Glomerular visceral epithelial cell (primary cell): ENCODE measurements around the gene NTMT1.
"Not testable (repeated sequence)": the region's sequence is repeated elsewhere in the genome, so short reads cannot be mapped to it uniquely, and the experiment has no call there.

ENCODE experiments used
- DNase-seq: peaks from one replicate; pipeline ENCODE4 v3.0.0-alpha.2; 2016; ENCODE audit errors: extremely low spot score

The NTMT1 gene

DNA sequence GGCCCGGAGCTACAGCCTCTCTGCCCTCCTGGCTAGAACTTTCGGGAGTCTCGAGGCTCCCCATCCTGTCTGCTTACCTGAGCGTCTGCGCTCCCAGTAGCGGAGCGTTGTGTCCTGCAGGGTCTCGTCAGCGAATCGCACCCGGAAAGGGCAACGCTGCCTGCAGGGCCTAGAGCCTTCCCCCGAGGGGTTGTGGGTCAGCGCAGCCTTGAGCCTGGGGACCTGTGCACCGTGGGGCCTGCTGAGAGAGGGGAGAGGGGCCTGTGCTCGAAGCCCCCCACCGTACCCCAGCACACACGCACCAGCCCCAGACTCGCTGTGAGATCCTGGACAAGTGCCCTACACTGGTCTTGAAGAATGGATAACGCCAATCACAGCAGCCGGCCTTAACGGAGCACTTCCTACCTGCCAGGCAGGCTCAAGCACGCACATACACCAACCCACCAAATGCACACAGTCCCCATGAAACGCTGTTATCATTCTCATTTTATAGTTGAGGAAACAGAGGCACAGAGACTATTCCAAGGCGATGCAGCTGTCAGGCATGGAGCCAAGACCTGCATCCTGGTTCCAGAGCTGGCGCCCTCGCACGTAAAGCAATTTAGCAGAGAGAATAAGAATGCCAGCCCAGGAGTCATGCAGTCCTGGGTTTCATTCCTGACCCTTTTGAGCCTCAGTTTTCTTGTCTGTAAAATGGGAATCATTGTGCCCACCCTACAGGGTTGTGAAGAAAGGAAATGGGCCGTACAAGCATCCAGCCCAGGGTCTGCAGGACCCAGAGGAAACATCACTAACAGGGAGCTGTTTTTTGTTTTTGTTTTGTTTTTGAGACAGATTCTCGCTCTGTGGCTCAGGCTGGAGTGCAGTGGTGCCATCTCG, 10.3 kb upstream of the NTMT1 start:
- DNase-seq = no peak

DNA sequence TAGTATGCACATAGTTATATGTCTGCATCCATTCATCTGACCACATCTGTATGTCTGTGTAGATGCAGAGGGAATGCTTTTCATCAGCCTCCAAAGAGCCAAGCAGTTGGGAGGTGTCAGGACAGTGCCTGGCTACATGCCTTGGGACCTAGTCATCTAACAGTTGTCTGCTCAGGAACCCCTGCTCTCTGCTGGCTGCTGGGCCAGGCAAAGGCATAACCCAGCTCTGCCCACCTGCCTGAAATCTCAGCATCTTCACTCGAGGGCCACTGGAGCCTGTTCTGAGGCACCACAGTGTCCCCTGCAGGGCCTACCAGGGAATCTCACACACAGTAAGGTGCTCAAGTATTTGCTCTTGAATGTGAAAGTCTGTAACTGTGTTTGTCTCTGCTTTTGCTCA, 8.8 kb upstream of the NTMT1 start:
- peak; percentile 67 for DNase-seq

DNA sequence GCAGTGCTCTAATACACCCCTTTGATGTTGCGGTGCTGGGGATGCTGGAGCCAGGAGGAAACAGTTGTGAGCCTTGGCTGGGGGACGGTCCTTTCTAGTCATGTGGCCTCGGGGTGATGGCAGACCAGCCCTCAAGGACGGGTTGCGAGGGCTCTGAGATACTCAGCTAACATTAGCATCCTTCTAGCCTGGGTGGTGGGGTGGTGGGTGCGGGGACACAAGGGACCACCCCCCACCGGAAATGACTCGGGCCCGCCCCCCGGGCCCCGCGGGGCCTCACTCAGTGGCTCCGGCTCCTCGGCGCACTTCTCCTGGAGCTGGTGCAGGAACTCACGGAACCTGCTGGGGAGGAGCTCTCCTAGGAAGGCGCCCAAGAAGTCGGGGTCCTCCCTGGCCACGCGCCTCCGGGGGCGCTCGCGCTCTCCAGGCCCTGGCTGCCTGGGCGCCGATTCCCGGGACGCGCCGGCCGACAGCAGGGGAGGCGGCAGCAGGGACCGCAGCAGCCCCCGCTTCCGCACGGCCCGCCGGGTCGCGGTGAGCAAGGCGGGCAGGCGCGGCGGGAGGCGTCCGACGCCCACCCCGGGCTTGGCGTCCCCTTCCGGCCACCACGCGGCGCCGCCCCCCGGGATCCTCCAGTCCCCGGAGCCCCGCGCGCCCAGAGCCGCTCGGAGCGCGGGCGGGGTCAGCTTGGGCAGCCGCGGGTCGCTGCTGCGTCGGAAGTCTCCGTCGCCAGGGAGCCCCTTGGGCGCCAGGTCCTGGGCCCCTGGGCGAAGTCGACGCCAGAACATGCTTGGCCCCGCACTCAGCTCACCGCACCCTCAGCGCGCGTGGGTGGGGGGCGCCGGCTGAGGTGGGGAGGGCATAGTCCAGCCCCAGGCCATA, 5.9 kb upstream of the NTMT1 start:
- DNase-seq = peak; percentile 45

DNA sequence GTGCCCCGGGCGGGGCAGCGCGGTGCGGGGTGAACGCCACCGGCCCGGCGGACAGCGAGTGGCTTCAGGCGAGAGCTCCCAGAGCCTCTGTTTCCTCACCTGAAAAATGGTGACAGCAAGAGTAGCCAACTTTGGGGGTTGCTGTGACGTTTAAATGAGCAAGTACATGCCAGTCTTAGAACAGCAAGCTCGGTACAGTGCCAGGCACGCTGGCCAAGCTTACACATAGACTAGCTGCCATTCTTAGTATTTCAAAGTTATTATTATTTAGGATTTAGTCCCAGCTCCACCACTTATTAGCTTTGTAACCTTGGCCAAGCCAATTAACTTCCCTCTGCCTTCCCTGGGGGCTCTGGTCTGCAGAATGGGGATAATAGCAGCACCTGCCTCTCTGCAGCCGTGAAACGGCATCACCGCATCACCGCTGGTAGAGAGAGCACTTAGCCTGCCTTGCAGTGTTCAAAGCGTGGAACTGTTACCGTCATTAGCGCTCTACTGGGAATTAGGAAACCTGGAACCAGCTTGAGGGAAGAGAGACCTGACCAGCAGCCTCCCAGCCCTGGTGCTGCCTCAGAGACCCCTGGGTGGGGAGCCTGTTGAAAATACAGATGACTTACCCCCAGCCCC, 5.2 kb upstream of the NTMT1 start, which contains the start of gene C9orf50:
Gene C9orf50 (minus strand): TSS at position 433 of the 627 bp plus-strand sequence. CDS start 527 bp downstream, outside the sequence.
- no peak for DNase-seq

DNA sequence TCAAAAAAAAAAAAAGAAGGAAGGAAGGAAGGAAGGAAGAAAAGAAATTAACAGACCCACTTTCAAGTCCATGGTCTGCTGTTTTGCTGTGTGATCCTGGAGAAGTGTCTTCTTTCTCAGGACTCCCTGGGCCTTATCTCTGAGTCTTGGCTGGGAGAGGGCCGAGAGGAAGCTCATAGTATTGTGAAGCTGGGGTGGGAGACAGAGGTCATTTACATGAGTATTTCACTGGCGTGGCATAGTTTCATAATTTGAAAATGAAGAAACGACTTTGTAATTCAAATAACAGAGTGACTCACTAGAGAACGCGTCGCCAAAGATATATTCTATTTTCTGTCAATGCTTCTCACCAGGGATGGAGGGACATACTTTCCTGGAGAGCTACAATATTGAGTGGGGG, 2.6 kb upstream of the NTMT1 start:
- no peak for DNase-seq

DNA sequence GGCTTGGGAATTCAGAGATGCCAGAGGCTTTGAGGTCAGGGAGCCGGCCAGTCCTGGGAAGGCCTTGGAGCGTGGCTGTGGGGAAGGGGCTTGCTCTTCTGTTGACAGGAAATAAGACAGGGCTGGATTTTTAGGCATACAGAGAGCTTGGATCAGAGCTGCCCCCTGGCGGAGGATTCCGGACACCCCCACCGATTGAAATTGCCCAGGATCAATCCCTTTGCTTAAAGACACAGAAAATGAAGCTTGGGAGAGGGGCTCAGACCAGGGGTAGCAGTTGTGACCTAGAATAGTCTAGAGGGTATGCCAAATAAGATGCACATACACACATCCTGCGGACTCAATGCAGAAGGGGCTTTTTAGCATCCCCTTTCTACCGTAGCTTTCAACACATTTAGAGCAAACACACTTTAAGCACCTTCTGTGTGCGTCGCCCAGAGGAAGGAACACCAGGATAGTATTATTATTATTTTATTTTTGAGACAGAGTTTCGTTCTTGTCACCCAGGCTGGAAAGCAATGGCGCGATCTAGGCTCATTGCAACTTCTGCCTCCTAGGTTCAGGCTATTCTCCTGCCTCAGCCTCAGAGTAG, 1.7 kb upstream of the NTMT1 start:
- peak; percentile 58 for DNase-seq

DNA sequence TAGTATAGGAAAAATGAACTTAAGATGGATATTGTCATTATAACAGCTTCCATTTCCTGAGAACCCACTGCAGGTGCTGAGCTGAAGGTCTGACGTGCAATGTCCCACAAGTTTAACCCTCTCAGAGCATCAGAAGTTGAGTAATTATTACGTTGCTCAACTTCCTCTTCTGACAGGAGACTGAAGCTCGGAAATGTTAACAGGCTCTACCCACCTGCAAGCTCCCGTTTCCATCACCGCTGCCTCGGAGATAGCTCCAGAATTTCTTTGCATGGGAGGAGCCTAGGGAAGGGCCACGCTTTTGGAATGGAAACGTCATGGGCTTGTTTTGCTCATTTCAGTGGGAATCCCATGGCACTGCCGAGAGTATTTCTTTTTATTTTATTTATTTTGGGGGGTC, 1.0 kb upstream of the NTMT1 start:
- DNase-seq = no peak

DNA sequence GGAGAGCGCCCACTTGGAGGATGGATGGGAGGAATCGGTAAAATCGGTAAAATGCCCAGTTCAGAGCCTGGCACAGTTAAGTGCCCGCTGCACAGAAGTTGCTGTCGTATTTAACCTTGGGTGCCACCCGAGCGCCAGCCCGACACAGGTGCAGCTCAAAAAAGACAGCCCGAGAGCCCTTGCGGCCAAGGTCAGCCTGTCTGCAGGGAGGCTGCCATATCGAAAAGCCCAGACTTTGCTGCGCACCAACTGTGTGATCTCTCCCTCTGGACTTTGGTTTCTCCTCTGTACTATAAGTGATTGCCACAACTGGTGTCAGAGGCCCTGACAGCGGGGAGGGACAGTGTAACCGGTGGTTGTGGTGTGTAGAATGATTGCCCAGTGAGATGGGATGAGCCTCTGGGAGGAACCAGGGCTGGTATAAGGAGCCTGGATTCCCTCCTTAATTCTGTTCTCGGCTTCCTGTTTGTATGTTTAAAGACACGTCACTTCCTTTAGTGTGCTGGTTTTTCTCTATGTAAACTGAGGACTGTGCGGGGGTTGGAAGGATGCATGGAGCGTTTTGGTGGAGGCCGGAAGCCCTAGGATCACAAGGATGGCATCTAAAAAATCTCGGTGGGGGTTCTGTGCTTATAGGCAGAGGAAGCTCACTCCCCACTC, 792 bp downstream of the NTMT1 start:
- DNase-seq = peak; percentile 70

DNA sequence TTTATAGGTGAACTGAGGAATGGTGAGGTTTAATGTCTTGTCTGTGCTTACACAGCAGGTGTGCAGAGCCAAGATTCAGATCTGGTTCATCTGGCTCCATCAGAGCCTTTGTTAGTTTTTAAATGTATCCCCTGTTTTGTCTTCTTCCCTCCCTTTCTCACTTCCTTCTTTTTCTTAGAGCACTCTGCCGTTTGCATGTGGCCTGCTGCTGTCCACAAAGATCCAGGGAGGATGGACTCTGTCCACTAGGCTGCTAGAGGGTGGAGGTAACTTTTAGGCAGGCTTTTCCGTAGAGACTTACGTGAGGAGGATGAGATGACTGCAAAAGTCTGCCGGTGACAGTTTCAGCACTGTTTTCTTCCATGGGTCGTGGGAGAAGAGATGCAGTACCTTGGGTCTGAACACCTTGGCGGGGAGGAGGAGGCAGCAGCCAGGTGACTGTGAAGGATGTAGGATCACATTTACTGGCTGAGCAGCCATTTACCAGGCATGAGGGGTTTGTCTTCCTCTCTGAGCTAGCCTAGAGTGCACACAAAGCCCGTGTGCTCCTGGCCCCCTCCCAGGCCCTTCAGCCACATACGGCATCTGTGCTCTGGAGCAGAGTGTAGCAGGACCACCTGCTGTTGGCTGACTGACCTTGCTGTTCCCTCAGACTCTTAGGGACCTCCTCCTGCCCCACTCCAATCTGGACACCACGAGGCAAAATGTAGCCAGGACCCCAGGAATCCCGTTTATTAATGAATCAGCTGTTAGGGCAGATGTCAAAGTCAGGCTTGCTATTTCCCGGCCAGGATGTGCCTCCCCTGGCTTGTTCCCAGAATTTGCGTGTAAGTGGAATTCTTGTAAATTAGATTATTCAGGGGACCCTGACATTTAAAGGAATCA, 1.8 kb downstream of the NTMT1 start:
- DNase-seq = no peak

DNA sequence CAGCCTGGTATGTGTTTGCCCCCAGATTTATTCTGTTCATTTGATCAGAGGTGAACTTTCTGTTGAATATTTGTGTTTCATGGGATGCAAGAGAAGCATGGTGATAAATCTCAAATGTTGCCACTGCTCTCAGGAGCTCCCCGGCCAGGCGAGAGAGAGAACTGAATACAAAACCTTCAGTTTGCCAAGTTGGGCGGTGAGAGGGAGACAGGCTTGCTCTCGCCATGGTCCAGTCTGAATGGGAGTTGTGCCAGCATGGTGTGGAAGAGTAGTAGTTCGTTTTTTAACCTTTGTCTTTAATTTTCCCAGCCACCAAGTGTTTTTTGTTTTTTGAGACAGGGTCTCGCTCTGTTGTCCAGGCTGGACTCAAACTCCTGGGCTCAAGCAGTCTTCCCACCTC, 2.7 kb downstream of the NTMT1 start:
- no peak for DNase-seq

DNA sequence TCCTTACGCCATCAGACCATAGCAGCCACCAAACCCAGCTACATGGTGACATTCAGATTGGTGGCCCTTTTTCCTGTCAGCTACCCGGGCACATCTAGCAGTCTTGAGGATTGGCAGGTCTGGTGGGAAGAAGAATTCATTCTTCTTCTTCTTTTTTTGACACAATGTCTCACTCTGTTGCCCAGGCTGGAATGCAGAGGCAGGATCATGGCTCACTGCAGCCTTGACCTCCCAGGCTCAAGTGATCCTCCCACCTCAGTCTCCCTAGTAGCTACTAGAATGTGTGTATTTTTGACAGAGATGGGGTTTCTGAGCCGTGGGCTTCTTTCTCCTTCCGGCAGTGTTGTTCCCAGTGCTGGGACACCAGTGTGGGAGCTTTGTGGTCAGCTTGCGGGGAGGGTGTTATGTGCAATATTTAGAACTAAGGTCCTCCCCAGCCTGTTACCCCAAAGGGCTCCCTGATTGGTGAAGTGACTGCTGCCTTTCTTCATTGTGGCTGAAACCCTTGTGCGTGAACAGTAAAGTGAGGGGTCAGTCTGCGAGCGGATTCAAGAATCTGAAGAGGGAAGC, 3.4 kb downstream of the NTMT1 start:
- DNase-seq = no peak

DNA sequence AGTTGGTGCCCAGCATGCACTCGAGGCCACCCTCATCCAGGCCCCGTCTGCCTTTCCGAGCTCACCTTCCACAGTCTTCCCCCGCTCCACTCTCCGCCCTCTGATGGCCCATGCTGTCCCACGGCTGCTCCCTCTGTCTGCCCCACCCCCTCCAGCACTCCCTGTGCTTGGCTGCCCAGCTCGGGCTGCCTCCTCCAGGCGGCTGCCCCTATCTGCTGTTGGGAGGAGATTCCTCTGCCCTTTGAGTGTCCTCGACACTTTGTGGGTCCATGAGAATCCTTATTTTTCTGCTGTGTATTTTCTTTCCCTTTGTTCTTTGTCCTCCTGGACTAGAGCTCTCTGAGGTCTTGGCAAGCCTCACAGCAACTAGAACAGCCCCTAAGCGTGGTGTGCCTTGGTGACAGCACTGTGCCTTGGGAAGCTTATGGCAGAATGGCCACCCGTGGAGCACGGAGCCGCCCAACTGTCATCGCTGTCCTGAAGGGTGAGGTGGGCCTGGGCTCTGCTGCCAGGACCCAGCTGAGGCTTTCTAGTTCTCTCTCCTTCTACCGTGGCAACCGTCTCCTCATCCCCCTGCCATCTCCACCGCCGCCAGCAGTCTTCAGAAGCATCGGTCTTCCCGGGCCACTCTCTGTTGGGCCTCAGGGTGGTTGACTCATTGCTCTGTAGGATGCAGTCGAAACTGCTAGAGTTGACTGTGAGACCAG, 5.2 kb downstream of the NTMT1 start:
- no peak for DNase-seq

DNA sequence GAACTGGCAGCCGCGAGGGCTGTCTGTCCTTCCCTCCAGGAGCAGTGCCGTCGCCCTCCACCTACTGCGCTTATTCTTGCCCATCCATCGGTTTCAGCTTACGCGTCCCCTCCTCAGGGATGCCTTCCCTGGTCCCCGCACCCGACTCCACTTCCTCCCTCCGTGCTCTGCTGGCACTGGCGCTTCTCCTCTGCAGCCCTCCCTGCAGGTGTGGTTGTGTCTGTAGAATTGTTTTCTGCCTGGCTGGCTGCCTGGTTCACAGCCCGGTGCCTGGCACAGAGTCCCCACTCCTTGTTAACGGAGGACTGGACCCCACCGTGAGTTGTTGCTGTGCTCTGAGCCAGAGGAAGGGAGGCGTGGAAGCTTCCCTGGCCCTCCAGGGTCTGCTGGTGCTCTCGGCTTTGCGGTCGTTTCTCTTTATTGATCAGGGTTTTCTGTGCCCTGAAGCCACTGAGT, 5.7 kb downstream of the NTMT1 start:
- no peak for DNase-seq

DNA sequence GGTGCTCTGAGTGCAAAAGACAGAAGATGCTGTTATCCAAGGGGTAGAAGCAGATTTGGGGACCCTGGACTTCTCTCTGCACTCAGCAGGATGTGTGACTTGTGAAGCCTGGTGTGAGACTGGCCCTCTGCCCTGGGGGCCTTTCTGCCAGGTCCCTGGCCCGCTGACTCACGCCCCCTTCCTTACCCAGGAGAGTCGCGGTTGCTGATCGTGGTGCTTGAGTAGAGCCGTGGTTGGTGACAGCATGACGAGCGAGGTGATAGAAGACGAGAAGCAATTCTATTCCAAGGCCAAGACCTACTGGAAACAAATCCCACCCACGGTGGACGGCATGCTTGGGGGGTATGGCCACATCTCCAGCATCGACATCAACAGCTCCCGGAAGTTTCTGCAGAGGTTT, 6.5 kb downstream of the NTMT1 start:
- DNase-seq = peak; percentile 47

DNA sequence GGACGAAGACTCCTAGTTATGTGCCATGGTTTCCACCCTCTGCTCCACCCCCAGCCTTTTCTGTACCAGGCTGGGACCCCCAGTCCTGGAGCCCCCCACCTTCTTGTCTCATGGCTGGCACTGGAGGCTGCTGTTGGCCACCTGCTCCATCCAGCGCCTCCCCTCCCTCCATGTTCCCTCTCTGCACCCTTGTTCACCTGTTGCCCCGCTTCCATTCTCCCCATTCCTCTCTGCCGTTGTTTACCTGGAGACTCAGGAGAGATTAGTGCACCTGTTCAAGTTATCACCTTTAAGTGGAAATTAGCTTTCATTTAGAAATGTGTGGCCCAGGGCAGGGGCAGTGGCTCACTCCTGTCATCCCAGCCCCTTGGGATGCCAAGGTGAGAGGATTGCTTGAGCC, 7.2 kb downstream of the NTMT1 start:
- DNase-seq = no peak

DNA sequence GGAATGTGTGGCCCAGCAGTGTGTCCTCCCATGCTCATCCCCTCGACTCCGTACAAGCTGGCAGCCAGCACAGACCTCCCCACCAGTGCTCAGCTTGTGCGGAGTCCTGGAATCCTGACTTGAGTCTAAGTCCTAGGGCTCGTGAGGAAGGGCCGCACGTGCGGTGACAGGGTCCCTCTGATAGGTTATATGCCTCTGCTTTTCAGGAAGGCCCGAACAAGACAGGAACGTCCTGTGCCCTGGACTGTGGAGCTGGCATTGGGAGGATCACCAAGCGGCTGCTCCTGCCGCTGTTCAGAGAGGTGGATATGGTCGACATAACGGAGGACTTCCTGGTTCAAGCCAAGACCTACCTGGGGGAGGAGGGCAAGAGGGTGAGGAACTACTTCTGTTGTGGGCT, 7.9 kb downstream of the NTMT1 start:
- DNase-seq = no peak

DNA sequence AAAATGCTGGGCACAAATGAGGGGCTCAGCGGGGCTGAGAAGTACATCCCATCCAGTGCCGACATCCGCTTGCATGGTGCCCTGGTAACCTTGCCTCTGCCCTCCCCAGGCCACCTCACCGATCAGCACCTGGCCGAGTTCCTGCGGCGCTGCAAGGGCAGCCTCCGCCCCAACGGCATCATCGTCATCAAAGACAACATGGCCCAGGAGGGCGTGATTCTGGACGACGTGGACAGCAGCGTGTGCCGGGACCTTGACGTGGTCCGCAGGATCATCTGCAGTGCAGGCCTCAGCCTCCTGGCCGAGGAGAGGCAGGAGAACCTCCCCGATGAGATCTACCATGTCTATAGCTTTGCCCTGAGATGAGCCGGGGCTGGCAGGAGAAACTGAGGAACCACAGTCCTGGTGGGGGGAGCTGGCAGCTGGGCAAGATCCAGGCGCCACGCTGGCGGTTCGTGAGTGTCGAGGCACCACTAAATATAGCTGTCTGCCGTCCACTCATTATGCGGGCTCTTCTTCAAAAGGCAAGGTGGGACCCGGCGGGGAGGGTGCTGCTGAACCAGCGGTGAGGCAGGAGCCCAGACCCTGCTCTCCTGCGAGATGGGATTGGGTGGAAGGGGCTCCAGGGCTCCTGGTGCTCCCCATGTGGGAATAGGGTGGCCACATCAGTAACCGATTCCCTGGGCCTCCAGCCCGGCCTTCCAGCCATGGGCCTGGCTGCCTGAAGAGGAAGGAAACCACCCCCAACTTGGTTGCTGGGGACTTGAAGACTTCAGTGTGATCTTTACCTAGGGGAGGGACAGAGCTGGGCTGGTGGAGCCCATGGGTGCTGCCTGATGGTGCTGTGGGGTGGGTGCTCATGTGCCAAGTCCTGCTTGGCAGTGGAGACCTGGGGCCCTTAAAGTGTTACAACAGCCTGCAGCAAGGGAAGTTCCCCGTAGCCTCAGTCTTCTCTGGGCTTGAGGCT, 9.4 kb downstream of the NTMT1 start:
- no peak for DNase-seq

DNA sequence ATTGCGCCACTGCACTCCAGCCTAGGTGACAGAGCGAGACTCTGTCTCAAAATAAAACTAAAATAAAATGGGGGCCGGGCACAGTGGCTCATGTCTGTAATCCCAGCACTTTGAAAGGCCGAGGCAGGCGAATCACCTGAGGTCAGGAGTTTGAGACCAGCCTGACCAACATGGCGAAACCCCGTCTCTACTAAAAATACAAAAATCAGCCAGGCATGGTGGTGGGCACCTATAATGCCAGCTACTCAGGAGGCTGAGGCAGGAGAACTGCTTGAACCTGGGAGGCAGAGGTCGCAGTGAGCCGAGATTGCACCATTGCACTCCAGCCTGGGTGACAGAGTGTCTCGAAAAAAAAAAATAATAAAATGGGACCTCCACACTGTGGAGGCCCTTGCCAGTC, 10.4 kb downstream of the NTMT1 start:
- DNase-seq = not testable (repeated sequence)
